RPMI8226 (cell line): ENCODE data around the gene FTO.

Source experiments
- DNase-seq: peaks from one replicate; pipeline ENCODE4 v3.0.0-alpha.2; 2015

The FTO gene

GRCh38 chr16:53787423-53787822, 83.5 kb downstream of the FTO start:
- no peak for DNase-seq

GRCh38 chr16:53789137-53789536, 85.2 kb downstream of the FTO start:
- no peak for DNase-seq

- DNase-seq = no peak
Measured at GRCh38 chr16:53792161-53792951, 88.4 kb downstream of the FTO start.

GRCh38 chr16:53803451-53803850, 99.5 kb downstream of the FTO start:
- no peak for DNase-seq

DNA sequence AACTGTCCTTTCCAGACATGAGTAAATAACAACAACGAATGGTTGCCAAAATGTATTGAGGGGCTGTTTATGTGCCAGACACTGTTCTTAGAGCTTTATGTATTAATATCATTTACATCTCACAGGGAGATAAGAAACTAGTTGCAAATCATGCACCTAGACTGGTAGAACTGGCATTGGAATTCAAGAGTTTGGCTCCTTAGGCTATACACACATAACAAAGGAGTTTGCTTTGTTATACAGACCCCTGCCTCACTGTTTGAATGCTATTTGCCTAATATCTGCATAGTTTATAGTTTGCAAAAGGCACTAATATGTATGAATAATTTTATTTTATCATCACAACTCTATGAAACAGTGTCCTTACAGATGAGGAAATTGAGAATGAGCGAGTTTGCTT, 100.0 kb downstream of the FTO start:
- no peak for DNase-seq

GRCh38 chr16:53804467-53804866, 100.5 kb downstream of the FTO start:
- no peak for DNase-seq

DNA sequence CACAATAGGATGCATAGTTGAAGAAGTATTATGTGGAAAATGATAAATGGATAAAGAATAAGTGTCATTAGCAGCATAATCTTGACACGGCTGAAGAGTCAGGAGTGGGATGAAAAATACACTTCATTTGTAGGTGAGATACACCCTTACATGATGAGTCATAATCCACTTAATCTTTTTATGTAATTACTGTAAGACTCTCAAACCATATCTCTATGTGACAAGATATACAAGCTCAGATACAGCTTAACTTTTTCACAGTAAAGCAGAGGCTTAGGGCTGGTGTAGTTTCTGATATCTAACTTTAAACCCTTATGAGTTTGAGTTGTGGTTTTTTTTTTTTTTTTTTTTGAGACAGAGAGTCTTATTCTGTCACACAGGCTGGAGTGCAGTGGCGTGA, 101.2 kb downstream of the FTO start:
- DNase-seq = no peak

DNA sequence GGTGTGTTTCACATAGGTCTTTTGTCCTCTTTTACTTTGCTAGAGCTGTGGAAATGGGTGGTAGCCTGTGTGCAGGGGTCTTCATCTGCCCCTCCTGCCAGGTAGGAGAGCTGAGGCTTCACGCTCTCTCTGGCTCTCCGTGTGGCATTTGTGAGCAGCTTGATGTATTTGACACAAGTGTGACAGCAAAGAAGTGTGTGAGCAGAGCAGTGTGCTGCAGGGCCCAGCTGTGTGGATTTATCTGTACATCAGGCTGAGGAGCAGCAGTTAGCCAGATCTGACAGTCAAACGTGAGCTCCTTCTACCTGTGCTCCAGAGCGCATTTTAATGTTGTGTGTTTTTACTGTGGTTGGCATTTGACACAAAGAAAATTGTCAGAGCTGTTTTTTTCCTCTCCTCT, 101.8 kb downstream of the FTO start:
- DNase-seq = no peak

DNA sequence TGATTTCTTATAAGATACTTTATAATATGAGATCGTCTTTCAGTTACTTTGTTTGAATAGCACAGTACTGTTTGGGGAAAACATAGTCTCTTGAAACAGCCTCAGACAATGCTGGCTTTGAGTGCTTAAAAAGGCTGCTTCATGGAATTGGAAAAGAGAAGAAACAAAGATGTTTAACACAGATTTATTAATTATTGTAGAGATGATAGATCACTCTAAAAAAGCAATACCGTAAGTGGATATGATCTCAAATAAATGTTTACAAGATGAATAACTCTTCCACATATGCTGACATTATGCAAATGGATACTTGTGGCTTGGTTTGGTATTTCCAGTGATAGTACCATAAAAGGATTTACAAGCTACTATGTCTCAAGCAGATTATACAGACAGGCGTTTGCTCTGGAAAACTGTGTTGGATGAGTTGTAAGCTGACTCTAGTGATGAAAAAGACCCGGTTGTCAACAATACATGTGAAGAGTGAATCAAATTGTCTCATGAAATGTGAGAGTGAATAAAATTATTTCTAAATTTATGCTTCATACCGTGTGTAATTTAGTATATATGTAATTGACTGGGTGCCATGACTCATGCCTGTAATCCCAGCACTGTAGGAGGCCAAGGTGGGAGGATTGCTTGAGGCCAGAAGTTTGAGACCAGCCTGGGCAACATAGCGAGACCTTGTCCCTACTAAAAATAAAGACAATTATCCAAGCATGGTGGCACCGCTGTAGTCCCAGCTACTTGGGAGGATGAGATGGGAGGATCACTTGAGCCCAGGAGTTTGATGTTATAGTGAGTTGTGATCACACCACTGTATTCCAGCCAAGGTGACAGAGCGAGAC, 105.4 kb downstream of the FTO start:
- DNase-seq = no peak

DNA sequence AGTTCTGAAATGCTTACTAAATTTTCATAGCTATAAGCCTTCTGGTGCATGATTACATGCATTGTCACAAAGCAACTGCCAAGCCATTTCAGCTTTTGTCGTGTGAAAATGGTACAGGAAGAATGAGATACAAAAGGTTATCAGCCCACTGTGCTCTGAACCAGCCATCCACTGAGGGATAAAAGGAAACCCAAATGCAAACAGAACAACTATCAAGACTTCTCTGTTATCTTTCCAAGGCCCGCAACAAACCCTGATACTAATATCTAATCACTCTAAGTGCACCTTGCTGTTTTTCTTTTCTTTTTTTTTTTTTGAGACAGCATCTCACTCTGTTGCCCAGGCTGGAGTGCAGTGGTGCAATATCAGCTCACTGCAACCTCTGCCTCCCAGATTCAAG, 109.0 kb downstream of the FTO start:
- DNase-seq = no peak

- no peak for DNase-seq
Measured at GRCh38 chr16:53814801-53815200, 110.8 kb downstream of the FTO start.

GRCh38 chr16:53816211-53816836, 112.4 kb downstream of the FTO start:
- no peak for DNase-seq

DNA sequence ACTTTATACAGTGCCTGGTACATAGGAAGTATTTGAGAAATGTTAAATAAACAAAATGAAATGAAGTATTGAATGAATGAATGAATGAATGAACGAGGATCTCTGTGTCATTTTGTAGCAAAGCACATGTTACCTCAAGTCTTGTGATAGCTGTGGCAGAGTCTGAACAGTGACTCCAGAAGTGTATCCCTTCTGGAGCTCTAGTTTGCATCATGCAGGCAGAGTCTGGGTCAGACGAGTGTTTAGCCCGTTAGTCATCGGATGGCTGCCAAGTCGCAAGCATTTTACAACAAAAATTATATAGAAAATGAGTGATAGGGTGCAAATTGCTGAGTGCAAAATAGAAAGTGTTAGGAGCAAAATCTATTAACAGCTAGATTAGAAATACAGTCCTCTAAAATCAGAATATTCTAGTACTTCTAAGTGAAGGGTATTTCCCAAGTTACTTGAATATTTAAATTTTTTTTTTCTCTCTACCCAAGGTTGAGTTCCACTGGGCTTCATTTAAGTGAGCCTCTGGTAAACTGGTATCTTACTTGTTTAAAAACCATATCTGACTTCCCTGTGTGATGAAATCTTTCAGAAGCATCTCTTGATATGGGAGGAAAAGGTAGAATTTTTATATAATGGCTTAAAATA, 113.3 kb downstream of the FTO start:
- DNase-seq = no peak

- DNase-seq = no peak
Measured at GRCh38 chr16:53817812-53818550, 114.0 kb downstream of the FTO start.

DNA sequence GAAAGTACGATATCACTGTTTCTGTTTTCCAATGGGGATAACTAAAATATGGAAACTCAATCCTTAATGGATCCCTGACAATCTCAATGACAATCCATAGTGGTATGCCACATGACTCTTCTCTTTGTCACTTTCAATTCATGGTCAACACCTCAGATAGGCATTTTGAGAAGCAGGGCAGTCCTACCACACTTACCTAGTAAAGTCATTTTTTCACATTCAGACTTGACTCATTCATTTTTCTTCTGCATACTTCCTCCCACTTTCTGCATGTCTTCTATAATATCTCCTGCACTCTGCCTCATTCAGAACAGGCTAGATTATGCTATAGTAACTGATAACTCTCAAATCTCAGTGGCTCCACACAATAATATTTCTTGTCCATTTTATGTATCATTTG, 117.5 kb downstream of the FTO start:
- DNase-seq = no peak

DNA sequence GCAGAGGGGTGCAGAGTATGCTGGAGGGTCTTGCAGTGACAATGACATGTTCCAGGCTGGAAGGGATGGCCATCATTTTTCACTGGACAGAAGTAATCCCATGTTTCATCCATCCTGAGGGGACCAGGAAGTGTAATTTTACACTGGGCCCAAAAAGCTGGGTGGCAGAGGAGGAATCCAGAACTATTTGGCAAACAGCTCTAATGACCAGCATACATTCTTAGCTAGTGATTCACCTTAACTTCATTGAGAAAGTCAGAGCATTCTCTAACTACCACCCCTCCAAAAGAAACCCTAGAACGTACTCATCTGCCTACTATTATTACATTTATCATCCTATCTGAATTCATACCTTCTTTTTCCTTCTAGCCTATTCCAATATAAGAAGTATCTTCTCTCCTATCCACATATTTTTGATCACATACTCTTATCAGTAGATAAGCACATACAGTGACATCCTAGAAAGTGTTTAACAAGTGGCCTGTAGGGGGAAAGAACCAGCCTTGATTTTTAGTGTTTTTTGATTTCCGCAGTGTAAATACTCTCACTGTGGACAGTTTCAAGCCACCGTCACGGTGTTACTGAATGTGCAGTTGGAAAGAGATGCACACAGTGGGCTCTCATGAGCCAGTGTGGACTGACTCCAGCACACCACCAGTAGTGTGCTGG, 118.1 kb downstream of the FTO start:
- no peak for DNase-seq

- DNase-seq = no peak
Measured at GRCh38 chr16:53822936-53823529, 119.1 kb downstream of the FTO start.

GRCh38 chr16:53826658-53827057, 122.7 kb downstream of the FTO start:
- DNase-seq = no peak

- DNase-seq = no peak
Measured at GRCh38 chr16:53827741-53828140, 123.8 kb downstream of the FTO start.

GRCh38 chr16:53829186-53829747, 125.3 kb downstream of the FTO start:
- no peak for DNase-seq

GRCh38 chr16:53832896-53833544, 129.1 kb downstream of the FTO start:
- no peak for DNase-seq
